GM18505 (cell line): ENCODE measurements around the gene CCR3.
"Not testable (repeated sequence)": the region's sequence is repeated elsewhere in the genome, so short reads cannot be mapped to it uniquely, and the experiment has no call there.

ENCODE experiments used
- ATAC-seq: cut with Tn5 transposase; IDR thresholded peaks from one replicate; pipeline ENCODE4 v1.9.1; 2021; ENCODE audit not compliant: unreplicated experiment
- POLR2A ChIP-seq: IDR thresholded peaks from 4 replicates; pipeline ENCODE4 v1.6.1; 2011; ENCODE audit warnings: borderline replicate concordance; ENCODE audit not compliant: insufficient read depth, insufficient read length; ENCODE audit errors: extremely low read depth

CCR3 gene

DNA sequence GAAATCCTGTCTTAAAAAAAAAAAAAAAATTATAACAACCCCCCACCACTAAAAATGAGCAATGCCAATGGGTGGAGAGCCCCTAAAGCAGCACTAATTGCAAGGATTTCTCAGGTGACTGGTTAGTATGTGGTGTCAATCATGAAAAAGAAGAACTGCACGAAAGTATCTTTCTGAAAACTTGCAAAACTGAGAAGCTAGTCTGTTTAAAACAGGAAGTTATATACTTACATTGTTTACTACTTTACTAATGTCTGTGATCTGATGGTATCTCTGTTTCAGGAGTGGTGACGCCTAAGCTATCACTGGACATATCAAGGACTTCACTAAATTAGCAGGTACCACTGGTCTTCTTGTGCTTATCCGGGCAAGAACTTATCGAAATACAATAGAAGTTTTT, at the start of gene CCR3:
TSS of gene CCR3 (plus strand) at position 341 of the 400 bp plus-strand sequence. CDS start 22,699 bp downstream, outside the sequence.
- ATAC-seq: no peak
- no peak for TF ChIP-seq POLR2A

- no peak for ATAC-seq
- TF ChIP-seq POLR2A: no peak
Measured at GRCh38 chr3:46192939-46193338, 49.3 kb upstream of the CCR3 start.

- no peak for ATAC-seq
- no peak for TF ChIP-seq POLR2A
Measured at GRCh38 chr3:46193436-46193835, 48.8 kb upstream of the CCR3 start.

GRCh38 chr3:46194868-46195553, 47.2 kb upstream of the CCR3 start:
- TF ChIP-seq POLR2A: no peak
- ATAC-seq: no peak

GRCh38 chr3:46196261-46196957, 45.9 kb upstream of the CCR3 start:
- no peak for ATAC-seq
- no peak for TF ChIP-seq POLR2A

GRCh38 chr3:46200211-46200610, 42.0 kb upstream of the CCR3 start:
- no peak for ATAC-seq
- no peak for TF ChIP-seq POLR2A

- TF ChIP-seq POLR2A: no peak
- no peak for ATAC-seq
Measured at GRCh38 chr3:46200790-46201189, 41.5 kb upstream of the CCR3 start.

GRCh38 chr3:46202535-46202934, 39.7 kb upstream of the CCR3 start:
- TF ChIP-seq POLR2A: no peak
- no peak for ATAC-seq

DNA sequence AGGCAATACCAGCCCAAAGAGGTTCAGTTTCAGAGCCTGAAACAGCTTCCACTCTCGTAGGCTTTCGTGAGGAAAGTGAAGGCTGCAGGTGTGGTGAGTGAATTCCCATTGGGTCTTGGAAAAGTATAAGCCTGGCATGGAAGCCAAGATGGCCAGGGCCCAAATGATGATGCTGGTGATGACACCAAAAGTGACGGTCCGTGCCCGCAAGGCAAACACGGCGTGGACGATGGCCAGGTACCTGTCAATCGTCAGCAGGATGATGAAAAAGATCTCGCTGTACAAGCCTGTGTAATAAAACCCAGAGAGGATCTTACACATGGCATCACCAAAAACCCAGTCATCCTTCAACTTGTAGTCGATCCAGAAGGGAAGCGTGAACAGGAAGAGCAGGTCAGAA, 38.6 kb upstream of the CCR3 start:
- no peak for TF ChIP-seq POLR2A
- no peak for ATAC-seq

DNA sequence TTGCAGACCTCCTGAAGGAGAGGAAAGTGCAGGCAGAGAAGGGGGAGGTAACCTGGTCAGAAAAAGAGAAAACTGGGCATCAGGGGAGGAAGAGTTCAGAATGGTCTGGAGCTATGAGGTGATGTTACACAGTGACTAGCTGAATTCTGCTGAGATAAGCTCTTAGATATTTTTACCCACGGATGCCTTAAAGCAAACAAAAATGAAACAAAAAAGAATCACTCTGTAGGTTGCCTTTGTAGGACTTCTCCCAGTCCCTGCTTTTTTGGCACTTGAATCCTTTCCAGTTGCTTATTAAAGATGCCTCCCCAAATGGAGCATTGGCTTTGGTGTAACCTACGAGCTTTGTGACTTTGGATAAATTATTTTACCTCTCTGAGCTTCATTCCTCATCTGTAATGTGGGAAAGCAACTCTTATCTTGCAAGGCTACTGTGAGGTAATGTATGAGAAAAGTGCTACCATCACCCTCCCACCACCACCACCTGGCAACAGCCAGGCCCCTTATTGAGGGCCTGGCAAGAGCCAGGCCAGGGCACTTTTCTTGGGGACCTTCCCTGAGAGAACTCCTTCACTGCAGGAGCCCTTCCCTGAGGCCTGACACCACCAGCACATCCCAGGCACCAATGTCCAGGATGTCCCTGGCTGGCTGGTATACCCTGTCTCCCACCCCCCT, 36.8 kb upstream of the CCR3 start:
- no peak for TF ChIP-seq POLR2A
- ATAC-seq: no peak

DNA sequence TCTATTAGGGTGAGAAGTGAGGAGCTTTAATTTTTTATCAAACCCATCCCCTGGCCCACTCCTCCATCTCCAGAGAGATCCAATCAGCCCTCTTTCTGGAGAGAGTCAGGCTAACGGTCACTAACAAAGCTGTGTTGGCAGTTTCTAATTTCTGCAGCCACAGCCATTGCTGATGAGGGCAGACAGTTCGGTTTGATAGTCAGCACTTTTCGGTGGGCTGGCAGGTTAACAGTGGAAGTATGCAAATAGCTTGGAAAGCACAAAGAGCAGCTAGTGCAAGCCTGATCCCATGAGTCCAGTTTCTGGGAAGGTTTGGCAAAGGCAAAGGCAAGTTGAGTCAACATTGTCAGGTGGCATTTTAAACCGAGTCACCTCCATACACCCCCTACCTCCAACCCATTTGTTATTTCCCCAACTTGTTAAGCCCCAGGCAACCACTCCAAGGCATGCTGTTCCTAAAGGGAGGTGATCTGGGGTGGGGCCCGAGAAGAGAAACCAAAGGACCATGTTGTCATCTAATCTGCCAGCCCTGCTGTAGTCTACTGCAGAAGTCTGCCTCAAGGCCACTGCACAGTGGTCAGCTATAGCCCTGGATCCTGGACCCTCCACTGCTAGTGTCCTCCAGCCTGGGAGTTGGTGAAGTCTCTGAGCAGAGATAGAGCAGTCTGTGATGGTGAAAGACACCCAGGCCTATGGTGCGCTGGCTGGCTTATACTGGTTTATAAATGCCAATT, 35.8 kb upstream of the CCR3 start:
- TF ChIP-seq POLR2A: no peak
- ATAC-seq: no peak

- ATAC-seq: not testable (repeated sequence)
Measured at GRCh38 chr3:46207514-46207913, 34.7 kb upstream of the CCR3 start.

GRCh38 chr3:46208167-46208704, 34.0 kb upstream of the CCR3 start, which contains the start of gene CCR1:
CCR1 (minus strand) TSS chr3:46208313; CDS start chr3:46204313, 4,000 bp downstream.
- no peak for ATAC-seq

More at GRCh38 chr3:46208167-46208704, 34.0 kb upstream of the CCR3 start, which contains the start of gene CCR1:
- peak; percentile 23 for TF ChIP-seq POLR2A
